Lower lobe of right lung (tissue), 2 donors: ENCODE data around the gene NT5C1B. TPM values are rescaled to one million over a fixed set of nuclear protein-coding genes. Genes with fewer than 3 reads are reported as not detected.

Experiments used
- ATAC-seq, 2 donors: fragments of 200-7000 bp; cut with Tn5 transposase; one replicate each; pipeline ENCODE4 v1.9.1; 2020 to 2022; ENCODE audit warnings: mild to moderate bottlenecking in 2 of 2, moderate library complexity in 2 of 2
- DNase-seq: peaks from one replicate; pipeline ENCODE4 v3.0.0-alpha.2; 2020
- H3K27ac ChIP-seq: fragments of 200-600 bp; one replicate; pipeline ENCODE4 v1.8.0; 2022
- H3K27me3 ChIP-seq: fragments of 200-600 bp; one replicate; pipeline ENCODE4 v1.8.0; 2022; ENCODE audit warnings: low read depth
- H3K36me3 ChIP-seq: fragments of 200-600 bp; one replicate; pipeline ENCODE4 v1.8.0; 2022; ENCODE audit warnings: mild to moderate bottlenecking
- H3K4me1 ChIP-seq: fragments of 200-600 bp; one replicate; pipeline ENCODE4 v1.8.0; 2022
- H3K4me3 ChIP-seq: fragments of 200-600 bp; one replicate; pipeline ENCODE4 v1.8.0; 2022; ENCODE audit warnings: mild to moderate bottlenecking
- H3K9me3 ChIP-seq: fragments of 200-600 bp; one replicate; pipeline ENCODE4 v1.8.0; 2022
- CTCF ChIP-seq: fragments of 200-600 bp; IDR thresholded peaks from one replicate; pipeline ENCODE4 v1.8.0; 2022; ENCODE audit warnings: antibody characterized with exemption, mild to moderate bottlenecking
- intact Hi-C: fragments of 100-400 bp; cut with DNase I; formaldehyde crosslinking; loops from one replicate; pipeline ENCODE4 v1.11.0; 2022
- total RNA-seq: library from RNA; stranded (reverse); fragmentation: NEBNext Ultra II Directional; extraction: Animal tissue kit (Norgen Biotek cat#: 25700); gene quantifications from one replicate; pipeline ENCODE4 v1.2.1, GENCODE V29; 2021
- donor health status: DM: no; HTN: yes; CAD: no; lungs with severe emphysema.

Gene NT5C1B
- total RNA-seq, 1 donor from 2014 or later, result not detected

- ATAC-seq, result peak in 1 of 2 donors; percentile 41
- no peak overlapping the region for H3K27ac ChIP-seq
- H3K4me3 ChIP-seq, result no peak overlapping the region
- H3K27me3 ChIP-seq, result no peaks in the 10 kb centered on the region
- no peak for TF ChIP-seq CTCF
- no peaks in the 10 kb centered on the region for H3K9me3 ChIP-seq
- DNase-seq, result no peak
- H3K36me3 ChIP-seq, result no peaks in the 10 kb centered on the region
- H3K4me1 ChIP-seq, result no peaks in the 10 kb centered on the region
- intact Hi-C loops, result loop anchor here (10.0 kb wide), 1 partner anchor 1208 kb away; no protein-coding TSS in a partner anchor
These were observed 37.7 kb upstream of the NT5C1B start for GRCh38 chr2:18626958-18627650.

DNA sequence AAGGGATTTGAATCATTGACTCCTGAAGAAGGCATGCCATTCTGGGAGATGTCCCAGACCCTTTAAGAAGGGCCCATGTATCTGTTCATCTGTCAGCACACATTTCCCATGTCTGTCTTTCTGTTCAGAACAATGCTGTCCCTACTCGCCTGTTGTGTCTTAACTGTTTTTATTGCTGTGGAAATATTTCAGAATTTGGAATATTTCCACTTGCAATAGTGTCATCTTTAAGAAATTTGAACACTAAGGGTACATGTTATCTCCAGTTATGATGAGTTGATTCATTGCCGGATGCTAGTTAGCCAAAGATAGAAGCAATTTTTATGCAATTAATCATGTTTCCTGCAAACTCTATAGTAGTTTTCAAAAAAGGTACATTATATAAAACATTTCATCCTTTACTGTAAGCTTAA, 36.9 kb upstream of the NT5C1B start:
- no peaks in the 10 kb centered on the region for H3K4me1 ChIP-seq
- no peak for TF ChIP-seq CTCF
- H3K36me3 ChIP-seq, result no peaks in the 10 kb centered on the region
- DNase-seq, result no peak
- no peaks in the 10 kb centered on the region for H3K27me3 ChIP-seq
- intact Hi-C loops, result loop anchor here (10.0 kb wide), 1 partner anchor 1209 kb away; no protein-coding TSS in a partner anchor
- H3K27ac ChIP-seq, result no peak overlapping the region
- no peaks in the 10 kb centered on the region for H3K9me3 ChIP-seq
- H3K4me3 ChIP-seq, result no peak overlapping the region
- ATAC-seq, result no peak

DNA sequence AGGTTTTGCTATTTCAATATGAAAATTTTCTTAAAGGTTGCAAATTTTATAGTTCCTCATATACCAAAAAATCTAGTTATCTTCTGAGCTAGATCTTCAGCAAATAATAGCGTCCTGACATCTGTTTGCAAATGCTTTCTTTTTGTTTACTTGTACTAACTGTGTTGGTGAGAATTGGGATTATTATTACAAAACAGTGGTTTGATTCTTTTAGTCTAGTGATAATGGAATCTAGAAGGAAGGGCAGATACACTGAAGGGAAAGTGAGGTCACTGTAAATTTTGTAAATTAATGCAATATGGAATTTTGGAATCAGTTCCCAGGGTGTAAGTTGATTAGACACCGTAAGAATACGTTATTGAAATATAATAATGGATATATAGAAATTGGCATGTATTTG, 36.2 kb upstream of the NT5C1B start:
- no peak for TF ChIP-seq CTCF
- no peaks in the 10 kb centered on the region for H3K27me3 ChIP-seq
- no peaks in the 10 kb centered on the region for H3K4me1 ChIP-seq
- ATAC-seq (no peak), DNase-seq (no peak)
- H3K9me3 ChIP-seq, result no peaks in the 10 kb centered on the region
- intact Hi-C loops, result loop anchor here (10.0 kb wide), 1 partner anchor 1209 kb away; no protein-coding TSS in a partner anchor
- no peak overlapping the region for H3K27ac ChIP-seq
- H3K4me3 ChIP-seq, result no peak overlapping the region
- no peaks in the 10 kb centered on the region for H3K36me3 ChIP-seq

DNA sequence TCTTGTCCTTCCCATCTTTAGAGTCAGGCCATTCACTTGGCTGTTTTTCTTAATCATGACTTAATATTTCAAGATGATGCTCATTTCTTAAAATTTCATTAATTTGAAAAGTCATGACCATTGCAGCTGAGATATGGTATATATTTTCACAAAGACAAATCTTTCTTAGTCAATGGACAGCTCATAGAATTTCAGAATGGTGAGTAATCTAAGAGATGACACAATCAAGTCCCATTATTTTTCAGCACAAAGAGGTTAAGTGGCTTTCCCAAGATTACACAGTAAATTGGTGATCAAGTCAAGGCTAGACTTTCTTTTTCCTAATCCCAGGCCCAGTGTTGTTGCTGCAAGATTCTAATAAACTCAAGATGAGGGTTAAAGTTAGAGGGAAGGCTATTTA, 34.4 kb upstream of the NT5C1B start:
- H3K4me3 ChIP-seq, result no peak overlapping the region
- no peaks in the 10 kb centered on the region for H3K9me3 ChIP-seq
- no peaks in the 10 kb centered on the region for H3K4me1 ChIP-seq
- ATAC-seq (no peak), DNase-seq (no peak)
- no peaks in the 10 kb centered on the region for H3K27me3 ChIP-seq
- intact Hi-C loops, result loop anchor here (10.0 kb wide), 1 partner anchor 1211 kb away; no protein-coding TSS in a partner anchor
- no peak overlapping the region for H3K27ac ChIP-seq
- H3K36me3 ChIP-seq, result no peaks in the 10 kb centered on the region
- TF ChIP-seq CTCF, result no peak

DNA sequence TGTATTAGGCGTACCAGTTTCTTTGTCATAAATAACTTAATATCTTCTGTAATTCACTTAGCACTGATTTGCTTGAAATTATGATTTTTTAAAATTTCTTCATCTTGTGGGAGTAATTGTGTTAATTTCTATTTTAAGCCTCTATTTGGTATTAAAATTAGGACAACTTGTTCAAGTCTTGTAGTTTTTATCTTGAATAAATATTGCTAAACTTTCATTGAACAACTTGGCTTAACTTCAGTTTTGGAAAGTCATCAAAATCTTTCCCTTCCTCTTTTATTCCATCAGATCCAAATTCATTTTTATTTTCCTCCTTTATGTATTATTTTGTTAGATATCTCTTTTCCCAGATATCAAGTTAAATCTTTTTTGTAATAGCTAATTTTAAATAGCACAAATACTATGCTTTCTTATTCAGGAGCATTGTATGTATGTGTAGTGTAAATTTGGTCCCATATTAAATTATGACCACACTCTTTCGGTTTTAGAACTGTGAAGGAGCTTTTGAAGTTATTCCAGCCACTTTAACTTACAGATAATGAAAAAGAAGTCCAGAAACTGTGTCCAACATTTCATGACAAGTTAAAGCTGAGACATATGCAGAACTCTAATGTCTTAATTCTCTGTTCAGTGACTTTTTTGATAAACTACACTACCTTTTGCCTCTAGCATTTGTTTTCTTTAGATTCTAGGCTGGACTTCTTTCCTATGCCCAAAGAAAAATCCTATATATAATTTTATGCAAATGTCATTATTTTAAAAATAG, 31.7 kb upstream of the NT5C1B start:
- DNase-seq, result no peak

More for the DNA sequence above, 31.7 kb upstream of the NT5C1B start:
- intact Hi-C loops, result loop anchor here (10.0 kb wide), 1 partner anchor 1214 kb away; no protein-coding TSS in a partner anchor
- TF ChIP-seq CTCF, result no peak
- Histone ChIP-seq H3K36me3 (no peaks in the 10 kb centered on the region), H3K27me3 (no peaks in the 10 kb centered on the region), H3K4me1 (no peaks in the 10 kb centered on the region), H3K27ac (no peak overlapping the region), H3K4me3 (no peak overlapping the region), H3K9me3 (no peaks in the 10 kb centered on the region)
- no peak for ATAC-seq
